Spleen (tissue), 11 donors: ENCODE results near the gene CENPT. TPM values are rescaled to one million over a fixed set of nuclear protein-coding genes. Genes with fewer than 3 reads are reported as not detected.
A peak's percentile ranks its signal among the peaks of the same experiment; 100 is the strongest.
"Not testable (repeated sequence)": the region's sequence is repeated elsewhere in the genome, so short reads cannot be mapped to it uniquely, and the experiment has no call there.

Experiments used
- DNase-seq: peaks from one replicate; pipeline ENCODE4 v3.0.0-alpha.2; 2020
- H3K27ac ChIP-seq, 8 donors: fragments of 200-600 bp; sonication (generic) in 7 of 8; 1 replicate in 4 of 8; 2 replicates in 4 of 8; pipeline versions ENCODE4 v1.5.0 to v1.8.0; 2016 to 2021; ENCODE audit warnings: inconsistent platforms in 4 of 8, mild to moderate bottlenecking in 4 of 8, moderate library complexity in 1 of 8
- H3K27me3 ChIP-seq, 7 donors: fragments of 200-600 bp; sonication (generic) in 6 of 7; replicated peaks in 1 of 7; 1 replicate in 4 of 7; 2 replicates in 3 of 7; pipeline versions ENCODE4 v1.5.0 to v1.8.0; 2016 to 2021; ENCODE audit warnings: inconsistent platforms in 3 of 7, mild to moderate bottlenecking in 1 of 7
- H3K36me3 ChIP-seq, 6 donors: fragments of 200-600 bp; sonication (generic) in 5 of 6; 1 replicate in 4 of 6; 2 replicates in 2 of 6; pipeline versions ENCODE4 v1.5.0 to v1.8.0; 2016 to 2021; ENCODE audit warnings: inconsistent platforms in 2 of 6
- H3K4me1 ChIP-seq, 6 donors: fragments of 200-600 bp; sonication (generic) in 5 of 6; 1 replicate in 3 of 6; 2 replicates in 3 of 6; pipeline versions ENCODE4 v1.5.0 to v1.8.0; 2016 to 2021; ENCODE audit warnings: inconsistent platforms in 3 of 6
- H3K4me3 ChIP-seq, 8 donors: fragments of 200-600 bp; sonication (generic) in 7 of 8; 1 replicate in 4 of 8; 2 replicates in 4 of 8; pipeline versions ENCODE4 v1.5.0 to v1.8.0; 2016 to 2021; ENCODE audit warnings: inconsistent platforms in 4 of 8, mild to moderate bottlenecking in 4 of 8, moderate library complexity in 2 of 8
- H3K9me3 ChIP-seq, 8 donors: fragments of 200-600 bp; sonication (generic) in 7 of 8; 1 replicate in 4 of 8; 2 replicates in 4 of 8; pipeline versions ENCODE4 v1.5.0 to v1.8.0; 2016 to 2021; ENCODE audit warnings: inconsistent platforms in 4 of 8
- POLR2A ChIP-seq, 3 donors: fragments of 450-650 bp; IDR thresholded peaks; one replicate each; pipeline ENCODE4 v1.5.1; 2017; ENCODE audit warnings: antibody characterized with exemption in 3 of 3, mild to moderate bottlenecking in 1 of 3
- POLR2AphosphoS5 ChIP-seq, 3 donors: sonication (generic); formaldehyde crosslinking; IDR thresholded peaks; one replicate each; pipeline ENCODE4 v1.5.1; 2017; ENCODE audit warnings: antibody characterized with exemption in 3 of 3
- WGBS, 5 donors: extraction: QIAGEN DNeasy Blood & Tissue Kit in 3 of 5; methylation state at CpG; one replicate each; pipeline versions ENCODE4 v1.1.5 to v1.1.7; 2013 to 2018; 5-methylcytosine and 5-hydroxymethylcytosine counted together
- intact Hi-C: fragments of 100-400 bp; cut with DNase I; formaldehyde crosslinking; loops from one replicate; pipeline ENCODE4 v1.15.0; 2023; ENCODE audit warnings: low total_unique reads
- polyA plus RNA-seq, 3 donors: library from polyadenylated mRNA; stranded (reverse); fragments of 200-250 nt; gene quantifications; one replicate each; pipeline ENCODE4 v1.2.1, GENCODE V29; 2013
- total RNA-seq, 7 donors: library from RNA; depleted of rRNA in 3 of 7; stranded (reverse); fragments of >200 nt in 3 of 7; fragmentation: NEBNext Ultra II Directional in 4 of 7; extraction: Animal tissue kit (Norgen Biotek cat#: 25700) in 4 of 7; gene quantifications; one replicate each; pipeline versions ENCODE4 v1.1.0 to v1.2.1, GENCODE V29; 2016 to 2021
- TF ChIP-seq, protein P1 (sequence below), 11 experiments: fragments of 200-600 bp in 7 of 11; fragments of 450-650 bp in 4 of 11; sonication (generic) in 4 of 11; IDR thresholded peaks in 8 of 11; conservative IDR thresholded peaks in 3 of 11; 1 replicate in 7 of 11; 2 replicates in 4 of 11; pipeline versions ENCODE4 v1.4.0 to v1.8.0; 2016 to 2021; ENCODE audit warnings: antibody characterized with exemption in 11 of 11, inconsistent platforms in 4 of 11, mild to moderate bottlenecking in 1 of 11
- donor health status: healthy with polysubstance abuse.
- donor health status: DM: no; HTN: no; CAD: no; lungs with moderate emphysema.
- donor health status: DM: no; HTN: no; CAD: no.
- donor health status: Bipolar disorder and iron deficiency.
- donor health status: healthy.
- donor health status: DM: no; HTN: no; CAD: no.
- donor health status: DM: yes; HTN: yes; CAD: no.

The CENPT gene
- total and polyA plus RNA-seq, 10 donors = 43.2 to 101 (median 53.4) TPM

DNA sequence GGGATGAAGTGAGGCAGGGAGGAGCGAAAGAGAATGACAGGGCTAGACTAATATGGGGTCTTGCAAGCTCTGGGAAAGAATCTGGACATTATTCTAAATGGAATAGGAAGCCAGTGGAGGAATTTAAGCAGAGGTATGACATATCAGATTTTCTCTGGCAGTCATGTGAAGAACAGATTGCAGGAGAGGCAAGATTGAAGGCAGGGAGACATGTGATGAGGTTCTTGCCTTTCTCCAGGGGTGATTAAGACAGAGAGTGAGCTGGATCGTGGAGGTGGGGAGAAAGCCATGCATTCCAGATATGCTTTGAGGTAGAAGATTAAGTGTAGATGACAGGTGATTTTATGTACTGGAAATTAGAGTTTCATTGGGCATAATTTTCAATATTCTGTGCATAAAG, 9.7 kb downstream of the CENPT start:
- H3K27me3 ChIP-seq = no peaks in the 10 kb centered on the region
- 87 to 98% (median 93%) methylated on average over 2 of the region's 2 CpGs for WGBS, 5 donors
- TF ChIP-seq POLR2A (IDR thresholded peaks at IDR 0.05) (no peak), POLR2AphosphoS5 (IDR thresholded peaks at IDR 0.05) (no peak)
- TF ChIP-seq, protein P1, sequence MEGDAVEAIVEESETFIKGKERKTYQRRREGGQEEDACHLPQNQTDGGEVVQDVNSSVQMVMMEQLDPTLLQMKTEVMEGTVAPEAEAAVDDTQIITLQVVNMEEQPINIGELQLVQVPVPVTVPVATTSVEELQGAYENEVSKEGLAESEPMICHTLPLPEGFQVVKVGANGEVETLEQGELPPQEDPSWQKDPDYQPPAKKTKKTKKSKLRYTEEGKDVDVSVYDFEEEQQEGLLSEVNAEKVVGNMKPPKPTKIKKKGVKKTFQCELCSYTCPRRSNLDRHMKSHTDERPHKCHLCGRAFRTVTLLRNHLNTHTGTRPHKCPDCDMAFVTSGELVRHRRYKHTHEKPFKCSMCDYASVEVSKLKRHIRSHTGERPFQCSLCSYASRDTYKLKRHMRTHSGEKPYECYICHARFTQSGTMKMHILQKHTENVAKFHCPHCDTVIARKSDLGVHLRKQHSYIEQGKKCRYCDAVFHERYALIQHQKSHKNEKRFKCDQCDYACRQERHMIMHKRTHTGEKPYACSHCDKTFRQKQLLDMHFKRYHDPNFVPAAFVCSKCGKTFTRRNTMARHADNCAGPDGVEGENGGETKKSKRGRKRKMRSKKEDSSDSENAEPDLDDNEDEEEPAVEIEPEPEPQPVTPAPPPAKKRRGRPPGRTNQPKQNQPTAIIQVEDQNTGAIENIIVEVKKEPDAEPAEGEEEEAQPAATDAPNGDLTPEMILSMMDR (IDR thresholded peaks at IDR 0.05 in 8 of 11, conservative IDR thresholded peaks at IDR 0.05 in 3 of 11) = no peak

DNA sequence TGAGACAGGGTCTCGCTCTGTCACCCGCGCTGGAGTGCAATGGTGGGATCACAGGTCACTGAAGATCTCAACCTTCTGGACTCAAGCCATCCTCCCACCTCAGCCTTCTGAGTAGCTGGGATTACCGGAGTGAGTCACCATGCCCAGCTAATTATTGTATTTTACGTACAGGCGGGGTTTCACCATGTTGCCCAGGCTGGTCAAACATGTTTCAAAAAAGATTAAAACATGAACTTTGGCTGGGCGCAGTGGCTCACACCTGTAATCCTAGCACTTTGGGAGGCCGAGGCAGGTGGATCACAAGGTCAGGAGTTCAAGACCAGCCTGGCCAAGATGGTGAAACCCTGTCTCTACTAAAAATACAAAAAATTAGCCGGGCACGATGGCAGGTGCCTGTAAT, 10.3 kb downstream of the CENPT start:
- H3K27me3 ChIP-seq, H3K4me3 ChIP-seq, DNase-seq, H3K36me3 ChIP-seq, H3K27ac ChIP-seq, intact Hi-C loops, H3K9me3 ChIP-seq: not testable (repeated sequence)
- 92 to 96% (median 95%) methylated on average over 10 of the region's 10 CpGs for WGBS, 5 donors
- H3K4me1 ChIP-seq = peaks cover 8 to 32% (median 24%) of the 10 kb centered on the region in 6 donors

More for the DNA sequence above, 9.7 kb downstream of the CENPT start:
- Histone ChIP-seq H3K9me3 (no peaks in the 10 kb centered on the region), H3K27ac (no peak overlapping the region), H3K36me3 (no peaks in the 10 kb centered on the region), H3K4me3 (no peak overlapping the region), H3K4me1 (peaks cover 5 to 30% (median 20%) of the 10 kb centered on the region in 6 donors)
- intact Hi-C loops = no loop called here
- DNase-seq = no peak

DNA sequence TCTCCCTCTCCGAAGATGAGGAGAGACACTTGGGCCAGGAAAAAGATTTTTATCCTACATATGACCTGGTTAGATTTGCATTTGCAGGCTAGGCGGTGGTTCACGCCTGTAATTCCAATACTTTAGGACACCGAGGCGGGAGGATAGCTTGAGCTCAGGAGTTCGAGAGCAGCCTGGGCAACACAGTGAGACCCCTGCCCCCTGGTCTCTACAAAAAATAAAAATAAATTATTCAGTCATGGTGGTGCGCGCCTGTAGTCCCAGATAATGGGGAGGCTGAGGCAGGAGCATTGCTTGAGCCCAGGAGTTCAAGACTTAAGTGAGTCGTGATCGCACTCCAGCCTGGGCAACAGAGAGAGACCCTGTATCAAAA, 13.3 kb downstream of the CENPT start:
- Histone ChIP-seq H3K4me3 (peak overlapping the region in 7 of 8 donors; percentile 52 to 93 (median 89)), H3K36me3 (peaks cover 0 to 31% (median 29%) of the 10 kb centered on the region in 6 donors), H3K27me3 (no peaks in the 10 kb centered on the region), H3K4me1 (peaks cover 8 to 30% (median 19%) of the 10 kb centered on the region in 6 donors), H3K27ac (peak overlapping the region in 6 of 8 donors; percentile 8 to 85 (median 70)), H3K9me3 (no peaks in the 10 kb centered on the region)
- intact Hi-C loops = no loop called here
- TF ChIP-seq, protein P1 (IDR thresholded peaks at IDR 0.05 in 8 of 11, conservative IDR thresholded peaks at IDR 0.05 in 3 of 11) = no peak
- TF ChIP-seq POLR2A (IDR thresholded peaks at IDR 0.05) (no peak), POLR2AphosphoS5 (IDR thresholded peaks at IDR 0.05) (no peak)
- no peak for DNase-seq
- 81 to 90% (median 87%) methylated on average over 10 of the region's 10 CpGs for WGBS, 5 donors

DNA sequence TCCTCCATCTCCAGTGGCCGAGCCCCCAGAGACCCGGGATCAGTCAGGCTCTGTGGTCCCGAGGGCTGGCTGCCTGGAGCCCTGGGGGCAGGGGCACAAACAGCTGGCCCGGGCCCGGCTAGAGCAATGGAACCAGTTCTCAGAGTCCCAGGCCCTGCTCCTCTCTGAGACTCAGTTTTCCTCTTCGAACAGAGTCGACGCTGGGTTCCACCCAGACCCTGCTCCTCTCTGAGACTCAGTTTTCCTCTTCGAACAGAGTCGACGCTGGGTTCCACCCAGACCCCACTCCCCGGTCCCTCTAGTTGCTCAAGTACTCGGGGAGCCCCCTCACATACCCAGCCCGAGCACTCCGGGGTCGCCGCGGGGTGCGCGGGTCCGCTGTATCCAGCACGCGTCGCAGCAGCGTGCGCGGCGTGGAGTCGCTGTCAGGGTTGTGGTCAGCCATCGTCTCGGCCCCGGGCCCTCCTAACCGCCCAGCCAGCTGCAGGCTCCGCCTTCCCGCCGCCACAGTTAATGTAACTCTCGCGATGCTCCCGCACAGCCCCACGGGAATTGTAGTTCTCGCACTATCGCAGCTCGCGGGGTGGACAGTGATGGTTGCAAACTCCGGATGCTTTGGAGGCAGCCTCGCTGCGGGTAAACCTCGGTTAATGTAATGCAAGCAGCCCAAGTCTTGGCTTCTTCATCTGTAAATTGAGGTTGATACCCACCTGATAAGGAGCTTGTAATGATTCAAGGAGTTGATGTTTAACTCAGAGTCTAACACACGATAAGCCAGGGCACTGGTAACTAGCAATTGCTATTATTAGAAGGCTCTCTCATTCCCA, 13.9 kb downstream of the CENPT start:
- Histone ChIP-seq H3K27me3 (no peaks in the 10 kb centered on the region), H3K4me3 (peak overlapping the region; percentile 52 to 97 (median 90)), H3K4me1 (peaks cover 8 to 30% (median 19%) of the 10 kb centered on the region in 6 donors), H3K27ac (peak overlapping the region; percentile 13 to 85 (median 64)), H3K36me3 (peaks cover 0 to 37% (median 35%) of the 10 kb centered on the region in 6 donors), H3K9me3 (no peaks in the 10 kb centered on the region)
- TF ChIP-seq POLR2AphosphoS5 (IDR thresholded peaks at IDR 0.05) (peak; percentile 87 to 91 (median 90)), POLR2A (IDR thresholded peaks at IDR 0.05) (no peak)
- TF ChIP-seq, protein P1 (IDR thresholded peaks at IDR 0.05 in 8 of 11, conservative IDR thresholded peaks at IDR 0.05 in 3 of 11) = peak in 5 of 11 experiments; percentile 11 to 55 (median 39)
- DNase-seq = peak; percentile 98
- intact Hi-C loops = no loop called here
- WGBS, 5 donors = 0 to 2% (median 1%) methylated on average over 21 to 49 of the region's 49 CpGs
